CD4-positive, alpha-beta T cell treated with Interleukin-4 for 4 hours (primary cell): ENCODE measurements around the gene GLYATL1.
"Not testable (repeated sequence)": the region's sequence is repeated elsewhere in the genome, so short reads cannot be mapped to it uniquely, and the experiment has no call there.

Experiments
- DNase-seq: peaks from one replicate; pipeline ENCODE4 v3.0.0-alpha.2; 2020

The GLYATL1 gene

DNA sequence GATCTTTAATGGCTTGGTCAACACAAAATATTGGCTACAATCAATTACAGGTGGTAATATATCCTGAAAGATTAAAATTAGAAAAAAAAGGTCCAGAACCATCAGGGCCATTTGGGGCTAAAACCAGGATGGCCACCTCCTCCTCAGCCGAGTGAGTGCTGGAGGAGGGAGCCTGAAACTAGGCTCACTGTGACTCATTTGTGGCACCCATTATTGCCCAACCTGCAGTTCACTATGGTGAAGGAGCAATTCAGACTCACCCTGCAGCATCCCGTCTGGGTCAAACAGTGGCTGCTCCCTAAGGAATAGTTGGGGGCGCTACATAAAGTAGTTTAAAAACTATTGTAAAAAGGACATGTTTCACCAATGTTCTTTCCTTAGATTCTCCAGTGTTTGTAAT is 60.7 kb downstream of the GLYATL1 start:
- DNase-seq = no peak

DNA sequence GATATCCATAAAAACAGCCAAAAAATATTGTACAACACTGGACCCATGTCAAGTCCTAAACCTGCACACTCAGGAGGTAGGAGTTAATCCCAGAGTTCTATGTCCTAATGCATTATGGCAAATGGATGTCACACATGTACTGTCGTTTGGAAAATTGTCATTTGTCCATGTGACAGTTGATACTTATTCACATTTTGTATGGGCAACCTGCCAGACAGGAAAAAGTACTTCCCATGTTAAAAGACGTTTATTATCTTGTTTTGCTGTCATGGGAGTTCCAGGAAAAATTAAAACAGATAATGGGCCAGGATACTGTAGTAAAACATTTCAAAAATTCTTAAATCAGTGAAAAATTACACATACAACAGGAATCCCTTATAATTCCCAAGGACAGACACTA is 62.7 kb downstream of the GLYATL1 start:
- not testable (repeated sequence) for DNase-seq
